Heart left ventricle (tissue), 13 donors: ENCODE results near the gene TGFBR1.

ENCODE experiments used
- POLR2A ChIP-seq, 2 donors: fragments of 450-650 bp; IDR thresholded peaks; one replicate each; pipeline ENCODE4 v1.6.1; 2017; ENCODE audit warnings: antibody characterized with exemption in 2 of 2, mild to moderate bottlenecking in 2 of 2, moderate library complexity in 2 of 2
- TF ChIP-seq, protein P1 (sequence below), 12 donors: fragments of 200-600 bp; sonication (generic) in 4 of 12; IDR thresholded peaks; one replicate each; pipeline versions ENCODE4 v1.5.0 to v1.8.0; 2018 to 2022; ENCODE audit warnings: antibody characterized with exemption in 12 of 12, mild to moderate bottlenecking in 5 of 12
- donor health status: ischemic (EF 13 %, LVEDD 7.1; RV severe dilation, severe dysfunction).
- donor health status: DM: no; HTN: yes; CAD: no.
- donor health status: DM: no; HTN: no; CAD: no.
- donor health status: ischemic (EF 25% LVEDD 6.9; RV normal size, moderate dysfunction).
- donor health status: ischemic (EF 25% LVEDD 5.7; RV mildly dilated, moderate dysfunction).
- donor health status: ischemic (EF 35%, LVEDD 5.7; RV mildly dilated, moderate dysfunction).
- donor health status: nonischemic (EF 11% LVEDD 7.7; RV severe dilation, severe dysfunction).
- donor health status: DM: yes; HTN: yes; CAD: no.
- donor health status: PGD.
- donor health status: ischemic (EF 29% LVEDD 5.4; RV normal size, mild dysfunction).
- donor health status: nonischemic (EF 23%, LVEDD 6.1; RV moderate dilation, normal function).

DNA sequence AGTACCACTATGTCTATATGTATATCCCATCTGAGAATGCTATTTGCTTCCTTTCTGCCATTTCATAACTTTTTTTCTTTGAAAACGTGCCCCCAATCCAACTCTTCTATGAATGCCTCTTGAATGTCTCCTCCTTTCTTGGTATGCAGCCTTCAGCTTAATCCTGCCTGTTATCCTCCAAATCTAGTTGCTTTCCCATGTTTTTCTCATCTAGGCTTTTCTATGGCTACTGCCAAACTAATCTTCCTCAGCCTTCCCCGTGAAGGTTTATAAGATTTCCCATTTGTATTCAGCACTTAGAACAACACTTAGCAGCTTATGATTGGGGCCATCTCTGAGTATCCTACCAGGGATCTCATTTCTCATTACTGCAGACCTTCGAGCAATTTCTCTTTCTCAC, 2.5 kb downstream of the TGFBR1 start:
- no peak for TF ChIP-seq POLR2A (IDR thresholded peaks at IDR 0.05)
- TF ChIP-seq, protein P1, sequence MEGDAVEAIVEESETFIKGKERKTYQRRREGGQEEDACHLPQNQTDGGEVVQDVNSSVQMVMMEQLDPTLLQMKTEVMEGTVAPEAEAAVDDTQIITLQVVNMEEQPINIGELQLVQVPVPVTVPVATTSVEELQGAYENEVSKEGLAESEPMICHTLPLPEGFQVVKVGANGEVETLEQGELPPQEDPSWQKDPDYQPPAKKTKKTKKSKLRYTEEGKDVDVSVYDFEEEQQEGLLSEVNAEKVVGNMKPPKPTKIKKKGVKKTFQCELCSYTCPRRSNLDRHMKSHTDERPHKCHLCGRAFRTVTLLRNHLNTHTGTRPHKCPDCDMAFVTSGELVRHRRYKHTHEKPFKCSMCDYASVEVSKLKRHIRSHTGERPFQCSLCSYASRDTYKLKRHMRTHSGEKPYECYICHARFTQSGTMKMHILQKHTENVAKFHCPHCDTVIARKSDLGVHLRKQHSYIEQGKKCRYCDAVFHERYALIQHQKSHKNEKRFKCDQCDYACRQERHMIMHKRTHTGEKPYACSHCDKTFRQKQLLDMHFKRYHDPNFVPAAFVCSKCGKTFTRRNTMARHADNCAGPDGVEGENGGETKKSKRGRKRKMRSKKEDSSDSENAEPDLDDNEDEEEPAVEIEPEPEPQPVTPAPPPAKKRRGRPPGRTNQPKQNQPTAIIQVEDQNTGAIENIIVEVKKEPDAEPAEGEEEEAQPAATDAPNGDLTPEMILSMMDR (IDR thresholded peaks at IDR 0.05): no peak
